COLO668 (cell line): ENCODE measurements around the gene VPS50.

Experiments used
- DNase-seq: peaks from one replicate; lab custom pipeline; 2025; ENCODE audit not compliant: unreplicated experiment; lab: John Stamatoyannopoulos, UW

The VPS50 gene

DNA sequence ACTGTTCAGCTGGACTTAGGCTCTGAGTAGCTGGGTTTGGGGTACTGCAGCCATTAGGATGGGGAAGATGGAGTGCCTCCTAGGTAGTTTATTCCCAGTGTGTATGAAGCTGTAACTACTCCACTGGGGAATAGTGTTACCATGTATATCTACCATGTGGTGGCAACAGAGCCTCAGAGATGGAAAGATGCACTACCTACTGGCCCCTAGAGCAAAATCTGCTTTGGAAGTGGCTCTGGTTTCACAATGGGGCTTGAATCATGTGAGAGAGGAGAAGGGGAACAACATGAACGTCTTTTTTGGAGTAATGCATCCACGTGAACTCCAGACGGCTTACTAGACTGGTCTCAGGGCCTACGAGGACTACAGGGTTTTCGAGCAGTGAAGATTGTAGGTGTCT lies 175.1 kb downstream of the VPS50 start:
- no peak for DNase-seq

DNA sequence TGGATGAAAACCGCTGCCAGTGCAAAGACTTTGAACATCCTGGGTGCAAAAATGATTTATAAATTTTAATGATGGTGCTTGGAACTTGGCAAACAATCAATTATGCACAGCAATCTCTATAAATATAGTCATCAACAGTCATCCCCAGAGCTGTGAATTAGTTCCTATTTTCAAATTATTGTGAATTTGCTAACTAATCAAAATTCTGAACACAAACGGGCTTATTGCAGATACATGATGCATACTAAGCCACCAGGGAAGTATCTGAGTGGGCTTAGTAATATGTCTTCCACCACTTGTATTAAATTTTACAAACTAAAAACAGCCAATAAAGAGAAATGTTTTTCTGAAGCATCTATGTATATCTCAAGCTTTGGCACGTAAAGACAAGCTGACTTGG lies 177.2 kb downstream of the VPS50 start:
- DNase-seq, result no peak
